ENCODE measurements around the gene MCC. TPM values are rescaled to one million over a fixed set of nuclear protein-coding genes. Genes with fewer than 3 reads are reported as not detected.

MCC gene
- total RNA-seq, 1 experiment from 2014 or later: 7.6 TPM

GRCh38 chr5:113068559-113068958 lies 419.7 kb downstream of the MCC start:
- H4K20me1 ChIP-seq (ENCODE audit: control insufficient read depth, insufficient read depth, insufficient read length): no peaks in the 10 kb centered on the region
- H3K36me3 Mint-ChIP-seq (ENCODE audit: insufficient read depth in 1 of 3, low read depth in 3 of 3): peaks cover 13 to 32% (median 13%) of the 10 kb centered on the region in 3 experiments; a peak in 6 of 7 replicates
- H2BK20ac ChIP-seq (ENCODE audit: low read depth, low read length, poor library complexity, severe bottlenecking): no peak overlapping the region
- H3K14ac ChIP-seq (ENCODE audit: insufficient read depth, low read length): no peak overlapping the region
- no peak overlapping the region for H3K9ac ChIP-seq (ENCODE audit: extremely low read depth, insufficient read length, low read length)
- H3K23me2 ChIP-seq (ENCODE audit: insufficient read length, low read depth, low read length, poor library complexity, severe bottlenecking): no peaks in the 10 kb centered on the region
- H3K27me3 Mint-ChIP-seq (ENCODE audit: low read depth): peaks cover 24% of the 10 kb centered on the region
- no peak for TF ChIP-seq CTCF (conservative IDR thresholded peaks at IDR 0.05)
- no peak overlapping the region for H2BK120ac ChIP-seq (ENCODE audit: low read depth, low read length, poor library complexity, severe bottlenecking)
- no peak overlapping the region for H3K27ac ChIP-seq (ENCODE audit: insufficient read length, low read depth, low read length)
- no peak overlapping the region for H3K4me3 Mint-ChIP-seq
- H3K4ac ChIP-seq (ENCODE audit: low read depth, low read length): no peak overlapping the region
- H3K9me3 ChIP-seq (ENCODE audit: control insufficient read depth, low read depth, low read length): no peaks in the 10 kb centered on the region
- H2BK5ac ChIP-seq (ENCODE audit: insufficient read length, low read length): no peak overlapping the region
- no peak overlapping the region for H3K4me2 ChIP-seq (ENCODE audit: insufficient read depth, insufficient read length, low read length)
- no peaks in the 10 kb centered on the region for H3K27me3 ChIP-seq (ENCODE audit: insufficient read depth, low read length)
- H3K56ac ChIP-seq (ENCODE audit: insufficient read length, low read depth, low read length): no peak overlapping the region
- H3K23ac ChIP-seq (ENCODE audit: insufficient read length, low read depth, low read length): no peak overlapping the region
- no peak overlapping the region for H3K18ac ChIP-seq (ENCODE audit: insufficient read length, low read depth, low read length)
- no peak overlapping the region for H4K8ac ChIP-seq (replicated peaks; ENCODE audit: insufficient read length, low read depth, low read length)
- no peak overlapping the region for H2AFZ ChIP-seq (ENCODE audit: low read length)
- no peak overlapping the region for H2BK15ac ChIP-seq (ENCODE audit: low read depth, low read length)
- H3K79me2 ChIP-seq (ENCODE audit: insufficient read depth, low read length): no peaks in the 10 kb centered on the region
- no peak overlapping the region for H4K5ac ChIP-seq (ENCODE audit: insufficient read length, low read depth, low read length)
- peaks cover 40 to 50% of the 10 kb centered on the region in 2 experiments for H3K4me1 Mint-ChIP-seq
- H2AK5ac ChIP-seq (ENCODE audit: insufficient read length, low read length): no peak overlapping the region
- H3K27ac Mint-ChIP-seq: no peak overlapping the region
- H3K79me1 ChIP-seq (ENCODE audit: insufficient read depth, low read depth, low read length, poor library complexity, severe bottlenecking): no peaks in the 10 kb centered on the region
- H3K4me1 ChIP-seq (ENCODE audit: insufficient read depth, low read length): peaks cover 8% of the 10 kb centered on the region; the same call in 1 of the 2 replicates
- peak; percentile 19 for DNase-seq
- no CpG with 5 or more reads among the region's 2 CpGs for WGBS (ENCODE audit: extremely low coverage, insufficient read length, low lambda C conversion rate)
- H2BK12ac ChIP-seq (ENCODE audit: insufficient read length, low read depth, low read length): no peak overlapping the region
- H3K9me3 Mint-ChIP-seq: 0 out of 5 replicates have a peak, but pooled peaks cover 0 to under 1% of the 10 kb centered on the region in 2 experiments
- no peak overlapping the region for H3T11ph ChIP-seq (ENCODE audit: low read length)
- no peak overlapping the region for H4K91ac ChIP-seq (ENCODE audit: insufficient read length, low read depth, low read length)

Data from H9 (cell line).